Measurements from ENCODE around the gene DCAF15.

The DCAF15 gene

GRCh38 chr19:13926010-13926409 lies 26.3 kb upstream of the DCAF15 start:
- H3K4me3 ChIP-seq = no peak overlapping the region
- TF ChIP-seq POLR2AphosphoS5 (IDR thresholded peaks at IDR 0.05; ENCODE audit: borderline replicate concordance, low read depth, low read length) (no peak), EZH2 (IDR thresholded peaks at IDR 0.05) (no peak), FOXP2 (optimal IDR thresholded peaks at IDR 0.05; ENCODE audit: control extremely low read depth, extremely low read length, insufficient read depth) (no peak)
- DNase-seq (ENCODE audit: low read depth, low spot score) = no peak
- no peak overlapping the region for H3K9ac ChIP-seq (ENCODE audit: insufficient read length)
- no peaks in the 10 kb centered on the region for H3K9me3 ChIP-seq (ENCODE audit: low read depth, low read length)
- peaks cover 19% of the 10 kb centered on the region for H3K36me3 ChIP-seq (ENCODE audit: insufficient read depth, low read length)
- H3K27ac ChIP-seq = no peak overlapping the region

DNA sequence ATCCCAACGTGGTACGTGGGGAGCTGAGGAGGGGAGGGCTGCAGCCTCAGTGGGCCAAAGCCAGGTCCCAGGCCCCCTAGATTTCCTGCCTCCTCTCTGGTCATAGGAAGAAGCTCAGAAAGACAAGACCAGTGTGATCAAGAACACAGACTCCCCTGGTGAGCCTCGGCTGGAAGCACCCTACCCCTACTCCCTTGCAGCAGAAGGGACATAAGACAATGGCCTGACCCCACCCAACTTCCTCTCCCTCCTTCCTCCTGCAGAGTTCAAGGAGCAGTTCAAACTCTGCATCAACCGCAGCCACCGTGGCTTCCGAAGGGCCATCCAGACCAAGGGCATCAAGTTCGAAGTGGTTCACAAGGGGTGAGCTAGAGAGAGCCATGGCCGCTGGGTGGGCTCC lies 25.6 kb upstream of the DCAF15 start:
- H3K9ac ChIP-seq (ENCODE audit: insufficient read length) = no peak overlapping the region
- H3K4me3 ChIP-seq = no peak overlapping the region
- H3K9me3 ChIP-seq (ENCODE audit: low read depth, low read length) = no peaks in the 10 kb centered on the region
- DNase-seq (ENCODE audit: low read depth, low spot score) = no peak
- TF ChIP-seq FOXP2 (optimal IDR thresholded peaks at IDR 0.05; ENCODE audit: control extremely low read depth, extremely low read length, insufficient read depth) = no peak
- no peak for TF ChIP-seq POLR2AphosphoS5 (IDR thresholded peaks at IDR 0.05; ENCODE audit: borderline replicate concordance, low read depth, low read length)
- no peak for TF ChIP-seq EZH2 (IDR thresholded peaks at IDR 0.05)
- H3K27ac ChIP-seq = no peak overlapping the region
- H3K36me3 ChIP-seq (ENCODE audit: insufficient read depth, low read length) = peaks cover 12% of the 10 kb centered on the region; the same call in 1 of the 2 replicates

- no peak overlapping the region for H3K4me3 ChIP-seq
- TF ChIP-seq POLR2AphosphoS5 (IDR thresholded peaks at IDR 0.05; ENCODE audit: borderline replicate concordance, low read depth, low read length) (no peak), FOXP2 (optimal IDR thresholded peaks at IDR 0.05; ENCODE audit: control extremely low read depth, extremely low read length, insufficient read depth) (no peak), EZH2 (IDR thresholded peaks at IDR 0.05) (no peak)
- no peak overlapping the region for H3K27ac ChIP-seq
- no peak for DNase-seq (ENCODE audit: low read depth, low spot score)
- no peaks in the 10 kb centered on the region for H3K9me3 ChIP-seq (ENCODE audit: low read depth, low read length)
- H3K36me3 ChIP-seq (ENCODE audit: insufficient read depth, low read length) = peaks cover 2% of the 10 kb centered on the region; the same call in 1 of the 2 replicates
- H3K9ac ChIP-seq (ENCODE audit: insufficient read length) = no peak overlapping the region
These were observed 23.0 kb upstream of the DCAF15 start for GRCh38 chr19:13929340-13929739.

DNA sequence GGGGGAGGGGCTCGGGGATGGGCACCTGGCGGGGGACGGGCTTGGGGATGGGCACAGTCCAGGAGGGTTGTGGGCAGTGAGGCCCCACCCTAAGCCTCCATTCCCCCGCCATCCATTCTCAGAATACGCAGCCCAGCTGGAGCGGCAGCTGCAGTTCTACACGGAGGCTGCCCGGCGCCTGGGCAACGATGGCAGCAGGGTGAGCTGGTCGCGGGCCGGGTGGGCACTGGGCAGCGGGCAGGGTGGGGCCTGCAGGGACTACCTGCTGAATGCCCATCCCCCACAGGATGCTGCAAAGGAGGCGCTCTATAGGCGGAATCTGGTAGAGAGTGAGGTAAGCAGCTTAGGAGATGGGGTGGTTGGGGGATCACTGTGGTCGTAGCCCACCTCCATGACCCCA lies 22.4 kb upstream of the DCAF15 start:
- no peak for TF ChIP-seq EZH2 (IDR thresholded peaks at IDR 0.05)
- Histone ChIP-seq H3K36me3 (ENCODE audit: insufficient read depth, low read length) (no peaks in the 10 kb centered on the region; the same call in 1 of the 2 replicates), H3K27ac (no peak overlapping the region), H3K9me3 (ENCODE audit: low read depth, low read length) (no peaks in the 10 kb centered on the region), H3K4me3 (no peak overlapping the region), H3K9ac (ENCODE audit: insufficient read length) (no peak overlapping the region)
- DNase-seq (ENCODE audit: low read depth, low spot score) = no peak

- Histone ChIP-seq H3K9me3 (ENCODE audit: low read depth, low read length) (no peaks in the 10 kb centered on the region), H3K27ac (no peak overlapping the region), H3K9ac (ENCODE audit: insufficient read length) (no peak overlapping the region), H3K4me3 (no peak overlapping the region), H3K36me3 (ENCODE audit: insufficient read depth, low read length) (no peaks in the 10 kb centered on the region; the same call in 1 of the 2 replicates)
- DNase-seq (ENCODE audit: low read depth, low spot score) = no peak
- TF ChIP-seq FOXP2 (optimal IDR thresholded peaks at IDR 0.05; ENCODE audit: control extremely low read depth, extremely low read length, insufficient read depth) (no peak), POLR2AphosphoS5 (IDR thresholded peaks at IDR 0.05; ENCODE audit: borderline replicate concordance, low read depth, low read length) (no peak), EZH2 (IDR thresholded peaks at IDR 0.05) (no peak)
These were observed 21.9 kb upstream of the DCAF15 start for GRCh38 chr19:13930402-13930801.

DNA sequence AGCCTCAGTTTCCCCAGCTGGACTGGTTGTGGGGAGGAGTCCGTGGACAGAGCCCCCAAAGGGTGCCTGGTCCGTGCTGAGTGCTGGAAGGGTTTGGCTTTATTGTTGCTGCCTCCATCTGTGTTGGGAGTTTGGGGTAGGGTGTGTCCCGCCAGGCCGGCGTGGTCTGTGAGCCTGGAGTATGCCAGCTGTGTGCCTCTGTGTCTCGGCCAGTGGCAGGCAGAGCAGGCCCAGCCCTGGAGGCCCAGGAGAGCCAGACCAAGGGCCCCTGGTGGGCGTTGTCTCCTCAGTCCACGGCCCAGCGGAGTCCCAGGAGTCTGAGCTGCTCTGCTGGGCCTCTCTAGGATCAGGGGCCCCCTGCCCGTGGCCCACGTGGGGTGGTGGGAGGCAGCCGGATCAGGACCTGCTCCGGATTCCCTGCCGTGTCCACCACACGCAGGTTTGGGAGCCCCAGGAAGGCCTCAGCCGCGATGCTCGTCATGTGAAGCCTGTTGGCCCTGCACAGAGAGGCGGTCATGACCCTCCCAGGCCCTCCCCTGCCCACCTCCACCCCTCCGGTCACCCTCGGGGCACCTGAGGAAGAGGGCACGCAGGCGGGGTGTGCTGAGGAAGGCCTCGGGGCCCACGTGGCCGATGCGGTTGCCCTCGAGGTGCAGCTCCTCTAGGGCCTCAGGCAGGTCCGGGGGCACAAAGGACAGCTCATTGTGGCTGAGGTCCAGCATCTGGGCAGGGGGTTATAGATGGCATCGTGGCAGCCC lies 20.7 kb upstream of the DCAF15 start:
- Histone ChIP-seq H3K27ac (no peak overlapping the region), H3K9me3 (ENCODE audit: low read depth, low read length) (no peaks in the 10 kb centered on the region), H3K4me3 (no peak overlapping the region), H3K9ac (ENCODE audit: insufficient read length) (no peak overlapping the region), H3K36me3 (ENCODE audit: insufficient read depth, low read length) (no peaks in the 10 kb centered on the region; the same call in 1 of the 2 replicates)
- DNase-seq (ENCODE audit: low read depth, low spot score) = no peak
- TF ChIP-seq EZH2 (IDR thresholded peaks at IDR 0.05) (no peak), FOXP2 (optimal IDR thresholded peaks at IDR 0.05; ENCODE audit: control extremely low read depth, extremely low read length, insufficient read depth) (no peak), POLR2AphosphoS5 (IDR thresholded peaks at IDR 0.05; ENCODE audit: borderline replicate concordance, low read depth, low read length) (no peak)

DNA sequence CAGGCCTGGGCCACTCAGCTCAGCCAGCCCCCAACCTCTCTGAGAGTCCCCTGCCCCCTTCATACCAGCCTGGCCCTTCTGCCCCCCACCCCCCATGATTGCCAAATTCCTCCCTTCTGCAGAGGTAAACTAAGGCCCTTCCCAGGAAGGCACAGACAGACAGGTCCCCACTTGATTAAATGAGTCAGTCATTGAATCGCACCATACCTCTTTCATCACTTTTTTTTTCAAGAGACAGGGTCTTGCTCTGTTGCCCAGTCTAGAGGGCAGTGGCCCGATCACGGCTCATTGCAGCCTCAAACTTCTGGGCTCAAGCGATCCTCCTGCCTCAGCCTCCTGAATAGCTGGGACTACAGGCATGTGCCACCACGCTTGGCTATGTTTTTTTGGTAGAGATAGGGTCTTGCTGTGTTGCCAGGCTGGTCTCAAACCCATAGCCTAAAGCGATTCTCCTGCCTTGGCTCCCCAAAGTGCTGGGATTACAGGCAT lies 20.1 kb upstream of the DCAF15 start:
- TF ChIP-seq EZH2 (IDR thresholded peaks at IDR 0.05) (no peak), FOXP2 (optimal IDR thresholded peaks at IDR 0.05; ENCODE audit: control extremely low read depth, extremely low read length, insufficient read depth) (no peak), POLR2AphosphoS5 (IDR thresholded peaks at IDR 0.05; ENCODE audit: borderline replicate concordance, low read depth, low read length) (no peak)
- Histone ChIP-seq H3K9ac (ENCODE audit: insufficient read length) (no peak overlapping the region), H3K27ac (no peak overlapping the region), H3K4me3 (no peak overlapping the region), H3K9me3 (ENCODE audit: low read depth, low read length) (no peaks in the 10 kb centered on the region), H3K36me3 (ENCODE audit: insufficient read depth, low read length) (no peaks in the 10 kb centered on the region; the same call in 1 of the 2 replicates)
- no peak for DNase-seq (ENCODE audit: low read depth, low spot score)

DNA sequence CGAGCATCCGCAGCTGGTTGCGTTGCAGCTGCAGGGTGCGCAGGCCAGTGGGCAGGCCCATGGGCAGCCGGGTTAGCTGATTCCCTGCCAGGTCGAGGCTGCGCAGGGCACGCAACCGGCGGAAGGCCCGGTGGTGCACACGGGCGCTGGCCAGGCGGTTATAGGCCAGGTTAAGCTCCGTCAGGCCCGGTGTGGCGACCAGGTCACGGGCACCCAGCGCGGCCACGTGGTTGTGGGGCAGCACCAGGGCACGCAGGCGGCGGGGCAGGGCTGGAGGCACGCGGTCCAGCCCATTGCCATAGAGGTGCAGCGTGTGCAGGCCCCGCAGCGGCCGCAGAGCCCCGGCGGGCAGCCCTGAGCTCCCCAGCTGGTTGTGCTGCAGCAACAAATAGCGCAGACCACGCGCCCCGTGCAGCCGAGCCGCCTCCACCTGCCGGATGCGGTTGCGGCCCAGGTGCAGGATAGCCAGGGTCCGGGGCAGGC lies 19.4 kb upstream of the DCAF15 start:
- Histone ChIP-seq H3K9me3 (ENCODE audit: low read depth, low read length) (no peaks in the 10 kb centered on the region), H3K9ac (ENCODE audit: insufficient read length) (no peak overlapping the region), H3K36me3 (ENCODE audit: insufficient read depth, low read length) (no peaks in the 10 kb centered on the region), H3K27ac (no peak overlapping the region), H3K4me3 (no peak overlapping the region)
- TF ChIP-seq POLR2AphosphoS5 (IDR thresholded peaks at IDR 0.05; ENCODE audit: borderline replicate concordance, low read depth, low read length) (no peak), EZH2 (IDR thresholded peaks at IDR 0.05) (no peak), FOXP2 (optimal IDR thresholded peaks at IDR 0.05; ENCODE audit: control extremely low read depth, extremely low read length, insufficient read depth) (no peak)
- no peak for DNase-seq (ENCODE audit: low read depth, low spot score)

- Histone ChIP-seq H3K36me3 (ENCODE audit: insufficient read depth, low read length) (no peaks in the 10 kb centered on the region), H3K9me3 (ENCODE audit: low read depth, low read length) (no peaks in the 10 kb centered on the region), H3K9ac (ENCODE audit: insufficient read length) (no peak overlapping the region), H3K4me3 (no peak overlapping the region), H3K27ac (no peak overlapping the region)
- TF ChIP-seq FOXP2 (optimal IDR thresholded peaks at IDR 0.05; ENCODE audit: control extremely low read depth, extremely low read length, insufficient read depth) (no peak), EZH2 (IDR thresholded peaks at IDR 0.05) (no peak), POLR2AphosphoS5 (IDR thresholded peaks at IDR 0.05; ENCODE audit: borderline replicate concordance, low read depth, low read length) (no peak)
- no peak for DNase-seq (ENCODE audit: low read depth, low spot score)
These were observed 17.6 kb upstream of the DCAF15 start for GRCh38 chr19:13934785-13935109.
